Peyer's patch (tissue), 4 donors: ENCODE measurements around the gene CORIN. TPM values are rescaled to one million over a fixed set of nuclear protein-coding genes. Genes with fewer than 3 reads are reported as not detected.

ENCODE experiments used
- DNase-seq, 3 donors: peaks; one replicate each; pipeline ENCODE4 v3.0.0-alpha.2; 2017 to 2019
- H3K27ac ChIP-seq, 4 donors: fragments of 200-600 bp; sonication (generic); one replicate each; pipeline ENCODE4 v1.5.1; 2016 to 2019
- H3K27me3 ChIP-seq, 2 donors: fragments of 200-600 bp; sonication (generic); one replicate each; pipeline ENCODE4 v1.5.1; 2019
- H3K36me3 ChIP-seq, 3 donors: fragments of 200-600 bp; sonication (generic); one replicate each; pipeline ENCODE4 v1.5.1; 2016 to 2019
- H3K4me1 ChIP-seq, 4 donors: fragments of 200-600 bp; sonication (generic); one replicate each; pipeline ENCODE4 v1.5.1; 2016 to 2019
- H3K4me3 ChIP-seq, 4 donors: fragments of 200-600 bp; sonication (generic); 1 replicate in 3 of 4; 2 replicates in 1 of 4; pipeline ENCODE4 v1.5.1; 2016 to 2019; ENCODE audit warnings: mild to moderate bottlenecking in 1 of 4
- H3K9me3 ChIP-seq, 4 donors: fragments of 200-600 bp; sonication (generic); one replicate each; pipeline ENCODE4 v1.5.1; 2016 to 2019; ENCODE audit warnings: mild to moderate bottlenecking in 1 of 4
- CTCF ChIP-seq, 6 experiments: fragments of 450-650 bp in 4 of 6; fragments of 200-600 bp in 2 of 6; sonication (generic) in 1 of 6; IDR thresholded peaks; one replicate each; pipeline ENCODE4 v1.5.1; 2017 to 2019; ENCODE audit warnings: antibody characterized with exemption in 6 of 6, mild to moderate bottlenecking in 3 of 6, moderate library complexity in 1 of 6
- POLR2A ChIP-seq, 2 donors: fragments of 450-650 bp; IDR thresholded peaks; one replicate each; pipeline ENCODE4 v1.5.1; 2017; ENCODE audit warnings: antibody characterized with exemption in 2 of 2, mild to moderate bottlenecking in 2 of 2, moderate library complexity in 2 of 2
- total RNA-seq, 4 donors: library from RNA; depleted of rRNA; stranded (reverse); fragments of >200 nt; gene quantifications; one replicate each; pipeline ENCODE4 v1.1.0, GENCODE V29; 2016

Gene CORIN
- total RNA-seq, 4 donors from 2014 or later: 0.27 to 0.70 (median 0.57) TPM; not detected in 1

DNA sequence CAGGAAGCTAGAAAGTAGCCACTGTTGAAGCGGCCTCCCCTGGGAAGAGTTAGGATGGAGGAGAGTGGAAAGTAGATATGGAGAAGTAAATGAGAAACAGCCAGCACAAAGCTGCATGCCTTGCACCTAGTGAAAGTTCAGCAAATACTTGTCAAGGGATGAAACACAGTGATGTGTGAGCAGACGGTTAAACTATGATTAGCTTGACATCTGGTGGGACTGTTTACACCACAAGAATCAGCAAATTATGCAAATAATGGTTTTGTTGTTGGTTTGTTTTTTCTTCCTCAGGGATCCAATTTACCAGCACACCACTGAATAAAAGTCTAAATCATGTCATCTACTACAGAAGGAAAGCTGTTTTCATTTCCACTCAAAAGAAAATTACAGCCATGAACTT, 87.1 kb downstream of the CORIN start:
- H3K36me3 ChIP-seq: no peaks in the 10 kb centered on the region
- H3K9me3 ChIP-seq: no peaks in the 10 kb centered on the region
- no peak for DNase-seq
- TF ChIP-seq POLR2A (IDR thresholded peaks at IDR 0.05) (no peak), CTCF (IDR thresholded peaks at IDR 0.05) (no peak)
- no peak overlapping the region for H3K27ac ChIP-seq
- H3K27me3 ChIP-seq: no peaks in the 10 kb centered on the region
- H3K4me1 ChIP-seq: no peaks in the 10 kb centered on the region
- no peak overlapping the region for H3K4me3 ChIP-seq

- Histone ChIP-seq H3K36me3 (no peaks in the 10 kb centered on the region), H3K27ac (no peak overlapping the region), H3K9me3 (no peaks in the 10 kb centered on the region), H3K27me3 (no peaks in the 10 kb centered on the region), H3K4me1 (no peaks in the 10 kb centered on the region), H3K4me3 (no peak overlapping the region)
- DNase-seq: no peak
- TF ChIP-seq POLR2A (IDR thresholded peaks at IDR 0.05): no peak
- TF ChIP-seq CTCF (IDR thresholded peaks at IDR 0.05): no peak
Measured at GRCh38 chr4:47749858-47750257, 88.0 kb downstream of the CORIN start.

GRCh38 chr4:47749060-47749459, 88.8 kb downstream of the CORIN start:
- Histone ChIP-seq H3K4me3 (no peak overlapping the region), H3K27me3 (no peaks in the 10 kb centered on the region), H3K4me1 (no peaks in the 10 kb centered on the region), H3K9me3 (no peaks in the 10 kb centered on the region), H3K27ac (no peak overlapping the region), H3K36me3 (no peaks in the 10 kb centered on the region)
- DNase-seq: no peak
- TF ChIP-seq POLR2A (IDR thresholded peaks at IDR 0.05) (no peak), CTCF (IDR thresholded peaks at IDR 0.05) (no peak)

- TF ChIP-seq POLR2A (IDR thresholded peaks at IDR 0.05): no peak
- TF ChIP-seq CTCF (IDR thresholded peaks at IDR 0.05): no peak
- Histone ChIP-seq H3K27me3 (no peaks in the 10 kb centered on the region), H3K4me1 (no peaks in the 10 kb centered on the region), H3K9me3 (no peaks in the 10 kb centered on the region), H3K36me3 (no peaks in the 10 kb centered on the region), H3K4me3 (no peak overlapping the region), H3K27ac (no peak overlapping the region)
- DNase-seq: no peak
Measured at GRCh38 chr4:47747846-47748494, 89.9 kb downstream of the CORIN start.

GRCh38 chr4:47747211-47747610, 90.7 kb downstream of the CORIN start:
- H3K4me1 ChIP-seq: no peaks in the 10 kb centered on the region
- DNase-seq: no peak
- TF ChIP-seq CTCF (IDR thresholded peaks at IDR 0.05) (no peak), POLR2A (IDR thresholded peaks at IDR 0.05) (no peak)
- H3K9me3 ChIP-seq: no peaks in the 10 kb centered on the region
- H3K4me3 ChIP-seq: no peak overlapping the region
- no peaks in the 10 kb centered on the region for H3K36me3 ChIP-seq
- no peaks in the 10 kb centered on the region for H3K27me3 ChIP-seq
- no peak overlapping the region for H3K27ac ChIP-seq

GRCh38 chr4:47746122-47746521, 91.7 kb downstream of the CORIN start:
- TF ChIP-seq CTCF (IDR thresholded peaks at IDR 0.05) (no peak), POLR2A (IDR thresholded peaks at IDR 0.05) (no peak)
- no peaks in the 10 kb centered on the region for H3K36me3 ChIP-seq
- no peaks in the 10 kb centered on the region for H3K27me3 ChIP-seq
- H3K4me1 ChIP-seq: no peaks in the 10 kb centered on the region
- no peak overlapping the region for H3K4me3 ChIP-seq
- H3K27ac ChIP-seq: no peak overlapping the region
- DNase-seq: no peak
- no peaks in the 10 kb centered on the region for H3K9me3 ChIP-seq
